Astrocyte of the cerebellum (primary cell): ENCODE results near the gene PMFBP1.

Experiments
- DNase-seq: peaks from one replicate; pipeline ENCODE4 v3.0.0-alpha.2; 2011; ENCODE audit warnings: low read depth
- H3K4me3 ChIP-seq: 2 replicates; pipeline ENCODE4 v1.5.1; 2011; ENCODE audit warnings: mild to moderate bottlenecking, low read depth, low read length, moderate library complexity
- in situ Hi-C: cut with HindIII; loops from 2 replicates; pipeline ENCODE4 v1.10.0; 2017; ENCODE audit warnings: low sequenced_read_pairs
- TF ChIP-seq, protein P1 (sequence below): IDR thresholded peaks from 2 replicates; pipeline ENCODE4 v1.5.1; 2012; ENCODE audit warnings: low read length, low read depth, moderate library complexity, mild to moderate bottlenecking; ENCODE audit errors: missing control alignments

The PMFBP1 gene

DNA sequence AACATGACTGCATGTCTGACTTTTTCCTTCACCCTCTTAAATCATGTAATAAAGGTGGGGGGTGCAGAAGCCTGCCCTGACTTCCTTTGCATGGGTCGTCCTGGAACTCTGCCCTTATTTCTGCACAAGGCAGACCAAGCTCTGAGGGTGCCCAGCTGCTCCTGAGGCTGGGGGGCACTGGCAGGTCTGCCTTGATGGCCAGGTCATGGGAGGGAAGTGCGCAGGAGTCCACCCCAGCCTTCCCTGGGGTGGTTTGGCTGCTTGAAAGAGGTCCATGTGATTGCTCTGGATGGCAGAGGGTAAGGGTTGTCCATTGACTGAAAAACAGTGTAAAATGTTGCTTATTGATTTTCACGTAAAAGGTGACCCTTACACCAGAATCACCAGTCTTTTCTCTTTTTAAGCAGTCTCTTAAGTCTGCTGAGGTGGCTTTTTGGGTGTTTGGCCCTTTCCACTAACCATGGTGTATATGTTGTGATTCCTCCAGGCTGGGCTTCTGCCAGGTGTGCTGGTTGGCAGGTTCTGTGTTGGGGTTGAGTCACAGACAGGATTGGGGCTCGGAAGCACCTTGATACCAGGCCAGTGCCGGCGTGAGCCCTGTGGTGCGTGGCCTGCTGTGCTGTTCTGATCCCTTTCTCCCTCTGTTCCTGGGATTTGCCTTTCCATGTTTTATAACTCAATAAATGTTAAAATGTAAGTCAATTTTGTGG is 58.9 kb downstream of the PMFBP1 start:
- in situ Hi-C loops: no loop called here
- TF ChIP-seq, protein P1, sequence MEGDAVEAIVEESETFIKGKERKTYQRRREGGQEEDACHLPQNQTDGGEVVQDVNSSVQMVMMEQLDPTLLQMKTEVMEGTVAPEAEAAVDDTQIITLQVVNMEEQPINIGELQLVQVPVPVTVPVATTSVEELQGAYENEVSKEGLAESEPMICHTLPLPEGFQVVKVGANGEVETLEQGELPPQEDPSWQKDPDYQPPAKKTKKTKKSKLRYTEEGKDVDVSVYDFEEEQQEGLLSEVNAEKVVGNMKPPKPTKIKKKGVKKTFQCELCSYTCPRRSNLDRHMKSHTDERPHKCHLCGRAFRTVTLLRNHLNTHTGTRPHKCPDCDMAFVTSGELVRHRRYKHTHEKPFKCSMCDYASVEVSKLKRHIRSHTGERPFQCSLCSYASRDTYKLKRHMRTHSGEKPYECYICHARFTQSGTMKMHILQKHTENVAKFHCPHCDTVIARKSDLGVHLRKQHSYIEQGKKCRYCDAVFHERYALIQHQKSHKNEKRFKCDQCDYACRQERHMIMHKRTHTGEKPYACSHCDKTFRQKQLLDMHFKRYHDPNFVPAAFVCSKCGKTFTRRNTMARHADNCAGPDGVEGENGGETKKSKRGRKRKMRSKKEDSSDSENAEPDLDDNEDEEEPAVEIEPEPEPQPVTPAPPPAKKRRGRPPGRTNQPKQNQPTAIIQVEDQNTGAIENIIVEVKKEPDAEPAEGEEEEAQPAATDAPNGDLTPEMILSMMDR: no peak
- H3K4me3 ChIP-seq: no peak overlapping the region
- no peak for DNase-seq

DNA sequence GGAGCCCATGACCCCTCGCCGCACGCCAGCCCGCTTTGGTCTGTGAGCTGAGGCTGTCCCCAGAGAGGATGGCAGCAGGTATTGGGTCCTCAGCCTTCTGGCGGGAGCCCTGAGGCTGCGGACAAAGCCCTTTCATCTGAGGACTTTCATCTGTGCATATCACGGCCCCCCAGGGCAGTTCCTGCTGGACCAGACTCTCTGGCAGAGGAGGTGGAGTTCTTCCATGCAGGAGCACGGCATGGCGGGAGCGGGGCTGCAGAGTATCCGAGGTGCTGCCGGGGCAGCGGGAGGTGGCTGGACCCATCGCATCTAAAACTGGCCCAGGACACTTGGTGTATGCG is 59.5 kb downstream of the PMFBP1 start:
- no peak overlapping the region for H3K4me3 ChIP-seq
- TF ChIP-seq, protein P1: no peak
- DNase-seq: no peak
- in situ Hi-C loops: no loop called here

DNA sequence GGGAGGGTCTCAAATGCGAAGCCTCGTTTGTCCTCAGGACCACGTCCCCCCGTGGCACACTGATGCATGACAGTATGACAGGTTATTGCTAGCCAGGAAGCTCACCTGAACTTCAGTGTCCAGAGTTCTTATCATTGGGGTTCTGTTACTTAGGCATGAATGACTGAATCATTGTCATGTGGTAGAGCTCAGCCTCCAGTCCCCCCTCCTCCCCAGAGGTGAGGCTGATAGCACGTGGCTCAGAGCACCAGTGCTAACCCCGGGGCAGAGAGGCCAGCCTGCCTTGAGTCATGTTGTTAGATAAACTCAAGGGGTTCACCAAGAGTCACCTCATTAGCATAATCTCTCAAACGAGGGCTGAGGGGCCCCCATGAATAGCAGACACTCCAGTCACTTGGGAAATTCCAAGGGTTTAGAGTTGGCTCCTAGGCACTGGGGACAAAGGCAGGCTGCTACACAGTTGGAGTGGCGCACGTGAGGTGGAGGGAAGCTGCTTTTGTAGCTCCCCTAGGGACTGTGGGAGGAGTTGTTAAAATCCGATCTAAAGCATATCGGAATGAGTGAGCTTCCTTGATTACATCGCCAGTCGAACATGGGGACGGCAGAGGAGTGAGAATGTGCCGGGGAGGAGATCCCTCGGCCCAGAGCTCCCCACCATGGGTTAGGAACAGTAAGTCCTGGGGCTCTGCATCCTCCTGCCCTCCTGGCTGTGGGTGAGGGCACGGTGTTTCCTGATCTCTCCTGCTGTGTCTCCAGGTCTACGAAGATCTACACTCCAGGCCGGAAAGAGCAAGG is 60.1 kb downstream of the PMFBP1 start:
- DNase-seq: no peak
- H3K4me3 ChIP-seq: no peak overlapping the region
- TF ChIP-seq, protein P1: no peak
- in situ Hi-C loops: no loop called here

DNA sequence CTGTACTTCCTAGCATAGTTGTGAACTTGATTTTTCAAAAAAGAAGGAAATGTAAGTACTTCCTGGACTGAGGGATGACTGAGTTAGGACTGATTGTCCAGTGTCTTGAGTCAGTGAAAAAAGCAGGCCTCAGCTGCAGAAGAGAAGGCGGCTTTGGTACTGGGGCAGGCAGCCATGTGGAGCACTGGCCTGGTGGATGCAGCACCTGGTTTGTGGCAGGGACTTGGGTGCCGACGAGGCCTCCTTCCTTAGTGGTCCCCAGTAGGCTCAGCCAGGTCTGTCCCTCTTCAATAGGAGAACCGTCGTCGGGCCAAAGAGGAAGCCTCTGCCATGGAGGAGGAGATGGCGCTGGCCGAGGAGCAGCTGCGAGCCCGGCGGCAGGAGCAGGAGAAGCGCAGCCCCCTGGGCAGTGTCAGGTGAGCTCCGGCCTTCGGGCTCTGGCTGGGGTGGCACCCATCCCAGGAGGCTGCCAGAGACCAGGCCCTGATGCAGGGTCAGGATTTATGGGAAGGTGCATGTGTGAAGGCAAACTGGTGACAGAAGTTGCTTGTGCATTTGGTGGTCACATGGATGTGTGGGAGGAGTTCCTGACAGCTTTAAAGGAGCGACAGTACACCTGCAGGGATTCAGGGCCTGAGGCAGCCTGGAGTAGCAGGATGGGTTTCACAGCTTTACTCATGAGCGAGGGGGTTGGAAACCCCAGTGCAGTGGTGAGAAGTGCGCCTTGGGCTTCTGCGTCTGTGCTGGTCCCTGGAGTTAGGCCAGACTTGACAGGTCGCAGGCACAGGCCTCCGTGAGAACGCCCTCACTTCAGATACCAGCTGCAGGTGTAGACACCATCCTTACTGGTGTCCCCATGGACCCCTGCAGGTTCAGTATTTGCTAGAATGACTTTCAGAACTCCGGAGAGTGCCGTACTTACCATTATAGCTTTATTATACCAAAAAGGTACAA is 61.0 kb downstream of the PMFBP1 start:
- TF ChIP-seq, protein P1: no peak
- no peak overlapping the region for H3K4me3 ChIP-seq
- in situ Hi-C loops: no loop called here
- DNase-seq: no peak

DNA sequence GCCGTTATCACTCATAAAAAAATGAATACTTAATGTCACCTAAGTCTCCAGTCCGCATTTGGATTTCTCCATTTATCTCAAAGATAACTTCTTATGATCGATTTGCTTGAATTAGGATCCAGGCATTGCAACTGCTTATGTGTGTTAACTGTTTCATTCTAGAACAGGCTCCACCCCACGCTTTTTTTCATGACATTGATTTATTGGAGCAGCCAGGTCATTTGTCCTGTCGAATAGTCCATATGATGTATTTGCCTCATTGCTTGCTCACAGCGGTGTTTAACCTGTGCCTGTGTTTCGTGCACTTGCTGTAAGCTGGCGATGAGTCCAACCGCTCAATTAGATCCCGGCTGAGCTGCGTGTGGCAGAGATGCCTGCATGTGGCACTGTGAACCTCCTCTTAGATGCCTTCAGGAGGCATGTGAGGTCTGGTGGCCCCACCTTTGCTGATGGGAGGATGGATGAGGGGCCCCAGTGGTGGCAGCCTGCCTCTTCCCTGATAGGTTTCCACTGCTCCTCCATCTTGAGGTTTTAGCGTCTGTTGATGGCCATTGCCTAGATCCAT is 61.9 kb downstream of the PMFBP1 start:
- TF ChIP-seq, protein P1: no peak
- no peak overlapping the region for H3K4me3 ChIP-seq
- in situ Hi-C loops: no loop called here
- no peak for DNase-seq

DNA sequence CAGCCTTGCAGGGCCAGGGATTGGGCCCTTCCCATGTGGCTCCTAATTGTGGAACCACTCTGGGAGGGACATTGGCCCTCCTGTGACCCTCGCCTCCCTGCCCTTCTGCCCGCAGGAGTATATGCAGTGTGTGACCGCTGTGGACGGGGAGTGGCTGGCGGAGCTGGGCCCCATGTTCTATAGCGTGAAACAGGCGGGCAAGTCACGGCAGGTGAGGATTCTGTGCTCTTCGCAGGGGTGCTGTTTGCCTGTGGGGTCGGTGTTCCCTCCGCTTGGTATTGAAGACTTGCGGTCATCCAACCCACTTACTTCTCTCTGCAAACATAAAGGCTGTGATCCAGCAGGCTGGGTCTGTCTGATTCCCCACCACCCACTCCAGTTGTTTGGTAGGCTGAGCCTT is 62.7 kb downstream of the PMFBP1 start:
- TF ChIP-seq, protein P1: no peak
- DNase-seq: no peak
- in situ Hi-C loops: no loop called here
- no peak overlapping the region for H3K4me3 ChIP-seq
